CD4-positive, CD25-positive, alpha-beta regulatory T cell (primary cell): ENCODE data around the gene BMP8B. TPM values are rescaled to one million over a fixed set of nuclear protein-coding genes. Genes with fewer than 3 reads are reported as not detected.
"Not testable (repeated sequence)": the region's sequence is repeated elsewhere in the genome, so short reads cannot be mapped to it uniquely, and the experiment has no call there.

Experiments
- ATAC-seq, 2 donors: fragments of 150-1000 bp; cut with Tn5 transposase; one replicate each; pipeline ENCODE4 v1.10.0; 2021; ENCODE audit warnings: low read depth in 2 of 2, moderate number of reproducible peaks in 2 of 2, moderate library complexity in 1 of 2
- DNase-seq, 3 donors: peaks; one replicate each; pipeline versions ENCODE4 v3.0.0 to v3.0.0-alpha.2; 2012 to 2022; ENCODE audit warnings: mixed read lengths in 1 of 3
- H3K27ac ChIP-seq: one replicate; pipeline ENCODE4 v1.7.0; 2013; ENCODE audit warnings: mild to moderate bottlenecking, low read length; ENCODE audit not compliant: insufficient read depth, poor library complexity, severe bottlenecking
- H3K27me3 ChIP-seq: one replicate; pipeline ENCODE4 v1.7.0; 2013; ENCODE audit warnings: low read length; ENCODE audit not compliant: control insufficient read depth, insufficient read depth
- H3K36me3 ChIP-seq: one replicate; pipeline ENCODE4 v1.7.0; 2013; ENCODE audit warnings: mild to moderate bottlenecking, low read length, moderate library complexity; ENCODE audit not compliant: control insufficient read depth, insufficient read depth
- H3K4me1 ChIP-seq: 2 replicates; pipeline ENCODE4 v1.7.0; 2013; ENCODE audit warnings: mild to moderate bottlenecking, low read length; ENCODE audit not compliant: insufficient read depth, control insufficient read depth, poor library complexity, severe bottlenecking
- H3K4me3 ChIP-seq: one replicate; pipeline ENCODE4 v1.7.0; 2013; ENCODE audit warnings: low read depth, mild to moderate bottlenecking, low read length, moderate library complexity
- H3K9me3 ChIP-seq, 2 experiments: 1 replicate in 1 of 2; 2 replicates in 1 of 2; pipeline ENCODE4 v1.7.0; 2013; ENCODE audit warnings: low read length in 2 of 2, mild to moderate bottlenecking in 1 of 2, moderate library complexity in 1 of 2; ENCODE audit not compliant: control insufficient read depth in 2 of 2
- H3K27ac Mint-ChIP-seq, 3 donors: one replicate each; pipeline ENCODE4 v1.8.0; 2020 to 2022; ENCODE audit warnings: mild to moderate bottlenecking in 3 of 3, mixed read lengths in 3 of 3, moderate library complexity in 2 of 3
- H3K27me3 Mint-ChIP-seq: one replicate; pipeline ENCODE4 v1.8.0; 2022; ENCODE audit warnings: mild to moderate bottlenecking, mixed read lengths
- H3K36me3 Mint-ChIP-seq: one replicate; pipeline ENCODE4 v1.8.0; 2020; ENCODE audit warnings: mixed read lengths
- H3K4me1 Mint-ChIP-seq, 4 donors: one replicate each; pipeline ENCODE4 v1.8.0; 2020 to 2022; ENCODE audit warnings: mixed read lengths in 4 of 4, mild to moderate bottlenecking in 1 of 4
- H3K4me3 Mint-ChIP-seq, 4 donors: one replicate each; pipeline ENCODE4 v1.8.0; 2020 to 2022; ENCODE audit warnings: mild to moderate bottlenecking in 4 of 4, mixed read lengths in 4 of 4, moderate library complexity in 3 of 4
- H3K9me3 Mint-ChIP-seq, 7 donors: one replicate each; pipeline ENCODE4 v1.8.0; 2020 to 2022; ENCODE audit warnings: mixed read lengths in 7 of 7, mild to moderate bottlenecking in 3 of 7, moderate library complexity in 2 of 7
- polyA plus RNA-seq, 4 donors: library from polyadenylated mRNA; unstranded; fragments of 300-500 nt; fragmentation: Illumina TruSeq; gene quantifications; one replicate each; pipeline ENCODE4 v1.2.3, GENCODE V29; 2021
- total RNA-seq: library from RNA; stranded (reverse); gene quantifications from one replicate; pipeline ENCODE4 v1.2.3, GENCODE V29; 2022

The BMP8B gene
- total and polyA plus RNA-seq, 5 donors from 2014 or later, result 0.05 to 0.39 (median 0.10) TPM; not detected in 1

DNA sequence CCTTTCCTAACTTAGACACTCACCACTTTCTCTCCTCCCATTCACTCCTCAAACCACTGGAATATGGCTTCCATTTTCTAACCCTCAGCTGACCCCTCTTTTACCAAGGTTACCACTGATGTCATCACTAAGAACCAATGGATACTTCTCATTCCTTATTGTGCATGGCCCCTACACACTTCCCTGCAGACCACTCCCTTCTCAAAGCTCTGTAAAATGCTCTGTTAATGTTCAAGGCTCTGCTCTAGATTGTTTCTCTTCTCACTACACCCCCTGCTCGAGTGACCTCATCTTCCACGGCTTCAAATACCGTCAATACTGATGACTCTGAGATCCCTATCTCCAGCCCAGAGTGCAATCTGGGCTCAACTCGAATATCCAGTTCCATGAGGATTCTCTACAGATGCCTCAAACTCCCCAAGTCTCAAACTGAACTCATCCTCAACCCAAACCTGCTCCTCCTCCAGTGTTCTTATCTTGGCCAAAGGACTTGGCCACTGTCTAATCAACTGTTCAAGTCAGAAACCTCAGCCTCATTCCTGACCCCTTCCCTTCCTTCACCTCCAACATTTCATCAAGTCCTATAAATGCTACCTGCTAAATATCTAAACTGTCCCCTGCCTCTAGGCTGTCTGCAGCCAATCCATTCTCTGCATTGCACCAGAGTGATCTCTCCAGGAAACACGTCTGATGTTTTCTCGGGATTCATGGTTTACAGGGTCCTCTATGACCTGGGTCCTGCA, 41.3 kb upstream of the BMP8B start:
- H3K4me1 Mint-ChIP-seq, result no peaks in the 10 kb centered on the region
- H3K4me3 Mint-ChIP-seq, result no peak overlapping the region
- H3K9me3 Mint-ChIP-seq, result no peaks in the 10 kb centered on the region
- H3K4me1 ChIP-seq, result no peaks in the 10 kb centered on the region
- no peak overlapping the region for H3K4me3 ChIP-seq
- DNase-seq (no peak), ATAC-seq (no peak)
- no peaks in the 10 kb centered on the region for H3K36me3 Mint-ChIP-seq
- H3K27me3 ChIP-seq, result peaks cover 5% of the 10 kb centered on the region
- no peak overlapping the region for H3K27ac ChIP-seq
- H3K36me3 ChIP-seq, result no peaks in the 10 kb centered on the region
- peaks cover 14% of the 10 kb centered on the region for H3K27me3 Mint-ChIP-seq
- H3K27ac Mint-ChIP-seq, result no peak overlapping the region
- no peaks in the 10 kb centered on the region for H3K9me3 ChIP-seq

DNA sequence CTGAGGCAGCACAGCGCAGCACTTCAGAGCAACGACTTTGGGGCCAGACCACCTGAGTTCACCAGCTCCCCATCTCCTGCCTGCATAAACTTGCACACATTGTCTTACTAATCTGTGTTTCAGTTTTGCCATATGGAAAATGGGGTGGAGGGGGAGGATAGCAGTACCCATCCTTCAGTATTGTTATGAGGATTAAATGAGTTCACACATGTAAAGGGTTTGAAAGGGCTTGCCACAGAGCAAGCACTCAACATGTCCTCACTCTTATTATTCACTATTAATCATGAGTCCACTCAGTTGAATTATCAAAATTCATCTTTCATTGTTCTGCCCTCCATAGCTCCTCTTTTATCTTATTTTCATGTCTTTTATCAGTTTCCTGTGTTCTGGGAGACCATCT, 40.1 kb upstream of the BMP8B start:
- Histone ChIP-seq H3K27me3 (peaks cover 5% of the 10 kb centered on the region), H3K4me3 (no peak overlapping the region), H3K4me1 (no peaks in the 10 kb centered on the region), H3K9me3 (no peaks in the 10 kb centered on the region), H3K36me3 (no peaks in the 10 kb centered on the region), H3K27ac (no peak overlapping the region)
- Mint-ChIP-seq H3K27me3 (peaks cover 14% of the 10 kb centered on the region), H3K9me3 (no peaks in the 10 kb centered on the region), H3K36me3 (no peaks in the 10 kb centered on the region), H3K4me1 (no peaks in the 10 kb centered on the region), H3K27ac (no peak overlapping the region), H3K4me3 (no peak overlapping the region)
- ATAC-seq (no peak), DNase-seq (no peak)

DNA sequence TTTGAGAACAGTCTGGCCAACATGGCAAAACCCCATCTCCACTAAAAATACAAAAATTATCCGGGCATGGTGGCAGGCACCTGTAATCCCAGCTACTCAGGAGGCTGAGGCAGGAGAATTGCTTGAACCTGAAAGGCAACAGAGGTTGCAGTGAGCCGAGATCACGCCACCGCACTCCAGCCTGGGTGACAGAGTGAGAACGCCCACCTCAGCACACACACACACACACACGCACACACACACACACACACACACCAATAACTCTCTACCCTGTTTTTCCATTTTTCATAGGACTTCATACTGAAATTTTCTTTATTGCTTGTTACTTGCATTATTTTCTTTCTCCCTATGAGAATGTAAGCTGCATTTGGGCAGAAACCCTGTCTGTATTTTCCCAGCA, 39.6 kb upstream of the BMP8B start:
- not testable (repeated sequence) for ATAC-seq, H3K27ac Mint-ChIP-seq

DNA sequence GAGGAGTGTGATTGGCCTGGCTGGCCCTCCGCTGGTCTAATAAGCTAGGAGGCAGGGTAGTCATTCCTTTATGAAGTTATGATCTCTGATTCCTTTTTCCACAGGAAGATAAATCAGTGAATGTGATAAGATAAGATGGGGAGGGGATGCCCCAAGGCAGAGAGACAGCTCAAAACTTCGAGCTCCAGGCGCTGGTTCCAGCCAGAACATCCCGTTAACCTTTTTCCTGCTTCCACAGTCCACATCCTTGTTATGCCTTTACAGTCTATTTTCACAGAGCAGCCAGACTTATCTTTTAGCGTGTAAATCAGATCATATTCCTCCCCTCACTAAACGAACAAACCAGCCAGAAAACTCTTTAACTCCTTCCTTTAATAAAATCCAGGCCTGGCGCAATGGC, 38.5 kb upstream of the BMP8B start:
- Histone ChIP-seq H3K27me3 (peaks cover 5% of the 10 kb centered on the region), H3K36me3 (no peaks in the 10 kb centered on the region), H3K9me3 (no peaks in the 10 kb centered on the region), H3K27ac (no peak overlapping the region), H3K4me3 (no peak overlapping the region), H3K4me1 (no peaks in the 10 kb centered on the region)
- Mint-ChIP-seq H3K36me3 (no peaks in the 10 kb centered on the region), H3K4me1 (no peaks in the 10 kb centered on the region), H3K27me3 (peaks cover 15% of the 10 kb centered on the region), H3K4me3 (no peak overlapping the region), H3K9me3 (no peaks in the 10 kb centered on the region), H3K27ac (no peak overlapping the region)
- DNase-seq (no peak), ATAC-seq (no peak)

More for the DNA sequence above, 39.6 kb upstream of the BMP8B start:
- H3K4me1 Mint-ChIP-seq, H3K36me3 ChIP-seq, H3K27ac ChIP-seq, H3K4me3 Mint-ChIP-seq, H3K9me3 Mint-ChIP-seq, H3K36me3 Mint-ChIP-seq, H3K4me1 ChIP-seq, DNase-seq, H3K4me3 ChIP-seq, H3K27me3 ChIP-seq, H3K9me3 ChIP-seq: not testable (repeated sequence)
- H3K27me3 Mint-ChIP-seq, result peaks cover 14% of the 10 kb centered on the region

DNA sequence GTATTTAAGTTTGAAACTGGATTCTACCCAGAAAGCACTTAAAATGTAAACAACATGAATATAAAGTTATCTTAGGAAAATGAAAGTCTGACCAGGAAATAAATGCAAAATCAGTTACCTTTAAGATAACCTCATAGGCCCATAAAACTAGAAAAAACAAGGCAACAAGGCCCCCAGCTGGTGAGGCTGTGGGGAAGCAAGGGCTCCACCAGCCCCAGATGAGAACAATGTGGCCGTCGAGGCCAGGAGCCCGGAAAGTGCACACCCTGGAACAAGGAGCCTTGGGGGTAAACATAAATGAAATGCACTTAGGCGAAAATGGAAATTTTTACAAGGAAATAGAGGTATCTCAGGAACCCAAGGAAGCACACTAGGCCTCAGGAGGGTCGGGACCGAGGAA, 37.9 kb upstream of the BMP8B start:
- H3K4me3 ChIP-seq, result no peak overlapping the region
- H3K27me3 ChIP-seq, result peaks cover 5% of the 10 kb centered on the region
- H3K27ac Mint-ChIP-seq, result no peak overlapping the region
- H3K36me3 Mint-ChIP-seq, result no peaks in the 10 kb centered on the region
- H3K9me3 Mint-ChIP-seq, result no peaks in the 10 kb centered on the region
- H3K4me3 Mint-ChIP-seq, result no peak overlapping the region
- H3K4me1 Mint-ChIP-seq, result no peaks in the 10 kb centered on the region
- no peaks in the 10 kb centered on the region for H3K9me3 ChIP-seq
- H3K36me3 ChIP-seq, result no peaks in the 10 kb centered on the region
- no peaks in the 10 kb centered on the region for H3K4me1 ChIP-seq
- DNase-seq, result no peak
- ATAC-seq, result no peak
- no peak overlapping the region for H3K27ac ChIP-seq
- H3K27me3 Mint-ChIP-seq, result peaks cover 18% of the 10 kb centered on the region

DNA sequence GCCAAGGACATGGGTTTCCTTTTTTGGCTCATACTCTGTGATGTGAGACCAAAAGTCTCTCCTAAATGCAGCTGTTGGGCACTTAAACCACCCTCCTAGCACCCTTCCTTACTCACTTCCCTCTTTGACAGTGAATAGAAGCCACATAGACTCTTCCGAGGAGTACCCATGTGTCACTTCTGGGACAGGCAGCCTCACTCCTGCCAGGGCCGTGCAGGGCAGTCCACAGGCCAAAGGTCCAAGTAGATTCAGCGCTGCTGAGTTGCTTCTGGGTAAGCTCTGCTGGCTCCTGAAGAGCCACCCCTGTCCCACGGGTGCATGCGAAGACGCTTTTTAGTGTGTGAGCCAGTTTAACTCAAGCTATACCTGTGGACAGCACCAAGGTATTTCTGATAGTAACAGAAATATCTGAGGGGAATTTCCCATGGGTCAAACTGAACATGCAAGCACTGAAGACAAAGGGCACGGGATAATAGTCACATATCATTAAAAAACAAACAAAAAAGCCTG, 36.8 kb upstream of the BMP8B start:
- Mint-ChIP-seq H3K27me3 (peaks cover 23% of the 10 kb centered on the region), H3K36me3 (no peaks in the 10 kb centered on the region), H3K9me3 (no peaks in the 10 kb centered on the region), H3K4me3 (no peak overlapping the region), H3K27ac (no peak overlapping the region), H3K4me1 (no peaks in the 10 kb centered on the region)
- no peaks in the 10 kb centered on the region for H3K9me3 ChIP-seq
- ATAC-seq (no peak), DNase-seq (no peak)
- no peak overlapping the region for H3K27ac ChIP-seq
- H3K27me3 ChIP-seq, result peaks cover 5% of the 10 kb centered on the region
- H3K36me3 ChIP-seq, result no peaks in the 10 kb centered on the region
- no peaks in the 10 kb centered on the region for H3K4me1 ChIP-seq
- no peak overlapping the region for H3K4me3 ChIP-seq

DNA sequence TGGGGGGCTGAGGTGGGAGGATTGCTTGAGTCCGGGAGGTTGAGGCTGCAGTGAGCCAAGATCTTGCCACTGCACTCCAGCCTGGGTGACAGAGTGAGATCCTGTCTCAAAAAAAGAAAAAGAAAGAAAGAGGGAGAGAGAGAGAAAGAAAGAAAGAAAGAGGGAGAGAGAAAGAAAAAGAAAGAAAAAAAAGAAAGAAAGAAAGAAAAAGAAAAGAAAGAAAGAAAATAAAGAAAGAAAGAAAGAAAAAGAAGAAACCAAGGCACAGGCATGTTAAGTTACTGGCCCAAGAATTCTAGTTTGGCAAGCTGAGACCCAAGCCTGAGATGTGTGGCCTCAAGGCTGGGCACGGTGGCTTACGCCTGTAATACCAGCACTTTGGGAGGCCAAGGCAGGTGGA, 34.8 kb upstream of the BMP8B start:
- not testable (repeated sequence) for H3K4me3 Mint-ChIP-seq, H3K4me3 ChIP-seq, H3K36me3 Mint-ChIP-seq, H3K27ac ChIP-seq, H3K9me3 ChIP-seq, H3K36me3 ChIP-seq, H3K27me3 ChIP-seq, DNase-seq, H3K27me3 Mint-ChIP-seq, H3K4me1 Mint-ChIP-seq, ATAC-seq, H3K27ac Mint-ChIP-seq, H3K4me1 ChIP-seq, H3K9me3 Mint-ChIP-seq

DNA sequence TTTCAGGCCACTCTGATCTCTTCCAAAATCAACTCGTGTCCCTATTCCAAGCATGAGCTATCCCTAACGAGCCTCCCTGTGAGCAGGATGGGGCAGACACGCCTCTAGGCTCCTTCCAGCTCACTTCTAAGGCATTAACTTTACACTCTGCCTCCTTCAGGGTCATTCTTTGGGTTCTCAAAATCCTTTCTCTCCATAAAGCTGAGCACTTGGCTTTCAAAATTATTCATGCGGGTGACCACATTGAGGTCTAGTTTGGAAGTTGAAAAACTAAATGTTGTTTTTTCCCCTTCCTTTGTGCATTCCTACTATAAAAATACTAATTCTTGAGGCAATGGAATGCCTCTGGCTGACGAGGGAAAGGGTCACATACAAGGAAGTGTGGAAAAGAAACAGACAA, 33.5 kb upstream of the BMP8B start:
- H3K9me3 Mint-ChIP-seq, result no peaks in the 10 kb centered on the region
- ATAC-seq, result no peak
- Histone ChIP-seq H3K9me3 (no peaks in the 10 kb centered on the region), H3K36me3 (no peaks in the 10 kb centered on the region), H3K4me3 (no peak overlapping the region), H3K4me1 (no peaks in the 10 kb centered on the region), H3K27ac (no peak overlapping the region), H3K27me3 (no peaks in the 10 kb centered on the region)
- no peak for DNase-seq
- H3K36me3 Mint-ChIP-seq, result no peaks in the 10 kb centered on the region
- H3K4me3 Mint-ChIP-seq, result no peak overlapping the region
- peaks cover 0 to 6% (median 3%) of the 10 kb centered on the region in 4 donors for H3K4me1 Mint-ChIP-seq
- H3K27me3 Mint-ChIP-seq, result peaks cover 9% of the 10 kb centered on the region
- peak overlapping the region in 1 of 3 donors; percentile 52 for H3K27ac Mint-ChIP-seq
